Measurements from ENCODE around the gene PNPO. TPM values are rescaled to one million over a fixed set of nuclear protein-coding genes. Genes with fewer than 3 reads are reported as not detected.
"Not testable (repeated sequence)": the region's sequence is repeated elsewhere in the genome, so short reads cannot be mapped to it uniquely, and the experiment has no call there.

PNPO gene
- total RNA-seq, 1 donor from 2014 or later = 37.0 TPM

DNA sequence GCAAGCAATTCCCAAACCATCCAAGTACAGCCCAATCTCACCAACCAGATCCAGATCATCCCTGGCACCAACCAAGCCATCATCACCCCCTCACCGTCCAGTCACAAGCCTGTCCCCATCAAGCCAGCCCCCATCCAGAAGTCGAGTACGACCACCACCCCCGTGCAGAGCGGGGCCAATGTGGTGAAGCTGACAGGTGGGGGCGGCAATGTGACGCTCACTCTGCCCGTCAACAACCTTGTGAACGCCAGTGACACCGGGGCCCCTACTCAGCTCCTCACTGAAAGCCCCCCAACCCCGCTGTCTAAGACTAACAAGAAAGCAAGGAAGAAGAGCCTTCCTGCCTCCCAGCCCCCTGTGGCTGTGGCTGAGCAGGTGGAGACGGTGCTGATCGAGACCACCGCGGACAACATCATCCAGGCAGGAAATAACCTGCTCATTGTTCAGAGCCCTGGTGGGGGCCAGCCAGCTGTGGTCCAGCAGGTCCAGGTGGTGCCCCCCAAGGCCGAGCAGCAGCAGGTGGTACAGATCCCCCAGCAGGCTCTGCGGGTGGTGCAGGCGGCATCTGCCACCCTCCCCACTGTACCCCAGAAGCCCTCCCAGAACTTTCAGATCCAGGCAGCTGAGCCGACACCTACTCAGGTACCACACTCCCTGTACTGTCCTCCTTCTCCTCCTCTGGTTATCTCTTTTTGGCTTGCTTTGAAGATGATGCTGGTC, 24.7 kb upstream of the PNPO start:
- intact Hi-C loops (cut with micrococcal nuclease) = no loop called here

DNA sequence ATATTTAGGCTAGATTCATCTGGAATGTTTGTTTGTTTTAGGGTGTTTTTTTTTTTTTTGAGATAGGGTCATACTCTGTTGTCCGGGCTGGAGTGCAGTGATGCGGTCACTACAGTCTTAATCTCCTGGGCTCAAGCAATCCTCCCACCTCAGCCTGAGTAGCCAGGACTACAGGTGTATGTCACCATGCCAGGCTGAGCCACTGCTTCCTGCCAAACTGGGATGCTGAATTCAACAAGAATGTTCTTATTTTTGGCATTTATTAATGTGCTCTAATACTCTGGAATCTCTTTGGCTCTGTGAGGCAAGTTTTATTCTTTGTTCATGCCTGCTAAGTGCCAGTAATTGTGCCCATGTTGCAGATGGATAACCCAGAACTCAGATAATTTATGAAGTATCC, 23.8 kb upstream of the PNPO start:
- intact Hi-C loops (cut with micrococcal nuclease) = no loop called here

DNA sequence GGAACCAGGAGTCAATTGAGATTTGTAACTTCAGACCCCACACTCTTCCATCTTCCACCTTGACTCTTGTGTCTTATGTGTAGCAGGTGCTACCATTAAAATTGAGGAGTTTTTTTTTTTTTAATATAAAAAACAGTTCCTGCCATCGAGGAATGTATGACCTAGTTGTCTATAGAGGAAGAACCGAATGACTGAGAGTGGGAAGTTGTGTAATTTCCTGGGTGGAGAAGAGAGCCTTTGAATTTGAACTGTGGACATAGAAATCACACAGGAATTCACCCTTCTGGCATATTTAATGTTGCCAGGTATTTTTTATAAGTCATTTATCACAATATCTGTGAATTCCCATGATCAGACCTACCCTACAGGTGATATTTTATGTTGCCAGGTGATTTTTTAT, 23.4 kb upstream of the PNPO start:
- intact Hi-C loops (cut with micrococcal nuclease) = no loop called here

DNA sequence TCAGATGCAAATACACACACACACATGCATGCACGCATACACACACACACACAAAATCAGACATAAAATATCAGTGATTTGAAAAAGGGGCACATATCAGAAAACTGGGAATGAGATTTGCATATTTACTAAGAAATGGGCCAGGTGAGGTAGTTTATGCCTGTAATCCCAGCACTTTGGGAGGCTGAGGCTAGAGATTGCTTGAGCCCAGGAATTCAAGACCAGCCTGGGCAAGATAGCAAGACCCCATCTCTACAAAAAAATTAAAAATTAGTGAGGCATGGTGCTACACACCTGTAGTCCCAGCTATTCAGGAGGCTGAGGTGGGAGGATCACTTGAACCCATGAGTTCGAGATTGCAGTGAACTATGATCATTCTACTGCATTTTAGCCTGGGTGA, 22.4 kb upstream of the PNPO start:
- intact Hi-C loops (cut with micrococcal nuclease) = no loop called here

DNA sequence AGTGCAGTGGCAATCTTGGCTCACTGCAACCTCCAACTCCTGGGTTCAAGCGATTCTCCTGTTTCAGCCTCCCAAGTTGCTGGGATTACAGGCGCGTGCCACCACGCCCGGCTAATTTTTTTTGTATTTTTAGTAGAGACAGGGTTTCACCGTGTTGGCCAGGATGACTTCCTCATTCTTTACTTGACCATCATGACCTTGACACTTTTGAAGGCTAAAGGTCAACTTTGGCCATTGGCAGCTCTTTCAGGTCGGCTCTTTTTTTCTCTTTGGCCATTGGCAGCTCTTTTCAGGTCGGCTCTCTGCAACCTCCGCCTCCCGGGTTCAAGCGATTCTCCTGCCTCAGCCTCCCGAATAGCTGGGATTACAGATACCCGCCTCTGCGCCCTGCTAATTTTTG, 21.5 kb upstream of the PNPO start:
- intact Hi-C loops (cut with micrococcal nuclease) = not testable (repeated sequence)

DNA sequence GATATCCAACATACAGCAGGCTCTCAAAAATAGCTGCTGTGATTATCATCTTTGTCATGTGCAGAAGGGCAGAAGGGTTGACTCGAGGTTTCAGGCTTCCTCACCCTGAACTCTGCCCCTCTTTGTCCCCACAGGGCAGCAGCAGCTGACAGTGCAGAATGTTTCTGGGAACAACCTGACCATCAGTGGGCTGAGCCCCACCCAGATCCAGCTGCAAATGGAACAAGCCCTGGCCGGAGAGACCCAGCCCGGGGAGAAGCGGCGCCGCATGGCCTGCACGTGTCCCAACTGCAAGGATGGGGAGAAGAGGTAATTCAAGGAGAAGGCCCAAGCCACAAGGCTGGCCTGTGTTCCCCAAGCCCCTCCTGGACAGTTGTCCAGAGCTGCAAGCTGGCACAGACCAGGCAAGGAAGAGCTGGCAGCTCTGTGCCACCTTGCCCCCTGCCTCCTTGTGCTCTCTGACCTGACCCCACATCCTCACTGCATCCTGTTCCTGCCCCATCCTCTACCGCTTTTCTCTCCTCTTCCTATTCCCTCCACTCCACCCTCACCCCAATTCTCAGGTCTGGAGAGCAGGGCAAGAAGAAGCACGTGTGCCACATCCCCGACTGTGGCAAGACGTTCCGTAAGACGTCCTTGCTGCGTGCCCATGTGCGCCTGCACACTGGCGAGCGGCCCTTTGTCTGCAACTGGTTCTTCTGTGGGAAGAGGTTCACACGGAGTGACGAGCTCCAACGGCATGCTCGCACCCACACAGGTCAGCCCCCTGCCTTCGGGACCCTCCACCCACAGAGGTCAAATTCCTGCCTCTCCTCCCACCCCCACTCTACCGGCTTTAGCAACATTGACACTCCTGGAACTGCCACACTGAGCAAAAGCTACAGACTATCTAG, 16.3 kb upstream of the PNPO start:
- intact Hi-C loops (cut with micrococcal nuclease) = no loop called here

DNA sequence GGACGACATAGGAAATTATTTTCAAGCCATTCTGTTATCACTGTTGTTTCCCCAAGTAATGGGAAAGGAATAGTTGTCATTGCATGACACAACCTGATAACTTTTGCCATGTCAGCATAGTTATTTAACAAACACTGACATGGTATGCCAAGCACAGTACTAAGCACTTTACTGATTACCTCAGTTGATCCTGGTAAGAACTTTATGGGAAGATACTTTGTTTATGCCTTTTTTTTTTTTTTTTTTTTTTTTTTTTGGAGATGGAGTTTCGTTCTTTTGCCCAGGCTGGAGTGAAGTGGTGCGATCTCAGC, 15.7 kb upstream of the PNPO start:
- intact Hi-C loops (cut with micrococcal nuclease) = no loop called here

DNA sequence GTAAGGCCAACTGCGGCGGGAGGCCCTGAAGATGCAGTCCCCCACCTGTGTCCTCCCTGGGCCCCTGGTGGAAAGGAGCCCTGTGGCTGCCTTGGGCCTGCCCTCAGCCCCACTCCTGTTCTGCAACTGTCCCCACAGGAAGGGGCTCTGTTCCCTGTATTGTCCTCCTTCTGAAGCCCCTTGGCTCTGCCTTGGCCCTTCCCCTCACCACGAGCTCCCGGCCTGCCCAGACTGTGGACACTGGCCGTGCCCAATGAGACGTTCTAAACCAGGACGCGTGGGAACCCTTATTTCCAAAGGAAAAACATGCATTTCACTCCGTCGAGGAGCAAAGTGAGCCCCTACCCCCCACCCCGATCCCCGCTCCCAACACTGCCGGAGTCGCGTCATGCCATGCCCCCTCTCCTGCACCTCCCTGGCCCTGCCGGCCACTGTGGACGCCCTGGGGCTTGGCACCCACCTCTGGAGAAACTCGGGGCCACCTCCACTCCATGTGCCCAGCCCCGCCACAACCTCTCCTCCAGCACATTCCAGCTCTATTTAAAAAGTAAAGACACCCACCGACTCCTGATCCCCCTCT, 13.5 kb upstream of the PNPO start:
- intact Hi-C loops (cut with micrococcal nuclease) = no loop called here

DNA sequence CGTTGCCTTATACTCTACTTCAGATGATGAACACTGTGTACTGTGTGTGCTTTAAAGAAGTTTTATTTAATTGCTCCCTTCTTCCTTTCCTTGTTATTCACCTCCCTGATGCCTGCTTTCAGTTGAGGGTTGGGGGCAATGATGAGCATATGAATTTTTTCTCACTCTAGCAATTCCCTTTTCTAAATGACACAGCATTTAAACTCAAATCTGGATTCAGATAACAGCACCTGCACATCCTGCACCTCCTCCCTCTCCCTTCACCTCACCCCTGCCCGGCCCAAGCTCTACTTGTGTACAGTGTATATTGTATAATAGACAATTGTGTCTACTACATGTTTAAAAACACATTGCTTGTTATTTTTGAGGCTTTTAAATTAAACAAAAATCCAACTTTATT, 13.0 kb upstream of the PNPO start:
- intact Hi-C loops (cut with micrococcal nuclease) = no loop called here

DNA sequence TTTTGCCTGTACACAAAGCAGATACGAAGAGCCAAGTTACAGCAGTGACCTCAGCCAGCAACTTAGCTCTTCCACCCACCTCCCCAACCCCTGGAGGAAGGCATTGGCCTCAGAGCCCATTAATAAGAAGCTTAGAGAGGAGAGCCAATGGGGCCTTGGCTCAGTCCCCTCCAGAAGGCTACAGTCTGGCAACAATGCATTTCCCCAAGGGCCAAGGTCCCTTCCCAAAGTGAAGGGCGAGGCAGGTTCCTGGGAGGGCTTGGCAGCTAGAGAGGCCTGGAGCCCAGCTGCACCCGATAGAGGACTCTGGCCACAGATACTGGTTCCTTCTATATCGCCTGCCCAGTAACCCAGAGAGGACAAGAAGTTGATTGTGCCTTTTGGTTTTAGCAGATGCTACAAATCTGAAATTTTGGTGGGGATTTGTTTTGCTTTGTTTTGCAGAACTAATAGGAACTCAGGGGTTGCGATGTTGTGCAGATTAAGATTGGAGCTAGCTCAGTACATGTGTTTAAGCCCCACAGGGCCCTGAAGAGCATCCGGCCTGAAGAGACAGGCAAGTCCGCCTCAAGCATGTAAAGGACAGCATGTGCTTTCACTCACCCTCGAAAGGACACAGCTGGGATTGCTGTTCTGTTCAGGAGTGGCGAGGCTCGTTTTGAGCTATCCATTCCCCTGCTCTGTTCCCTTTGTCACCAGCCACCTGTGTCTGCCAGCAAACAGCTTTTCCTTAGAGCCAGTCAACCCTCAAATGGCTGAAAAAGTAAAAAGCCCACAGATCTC, 12.0 kb upstream of the PNPO start:
- intact Hi-C loops (cut with micrococcal nuclease) = no loop called here

DNA sequence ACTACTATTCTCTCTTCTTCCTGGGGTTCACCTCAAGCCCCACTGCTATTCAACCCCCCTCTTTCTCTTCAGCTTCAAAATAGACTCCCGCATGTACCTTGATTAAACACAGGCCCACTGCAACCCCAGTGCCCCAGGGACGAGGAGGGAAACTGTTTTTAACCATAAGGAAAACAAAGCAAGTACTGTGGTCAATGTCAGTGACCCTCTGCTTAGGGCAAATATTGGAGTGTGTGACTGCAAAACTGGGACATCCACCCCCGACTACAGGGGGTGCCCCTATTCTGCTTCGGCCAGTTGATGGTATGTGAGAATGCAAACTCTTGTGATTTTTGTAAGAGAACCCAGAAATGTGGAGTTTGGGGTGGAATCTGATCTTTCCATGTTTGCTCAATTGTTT, 9.5 kb upstream of the PNPO start:
- intact Hi-C loops (cut with micrococcal nuclease) = no loop called here

DNA sequence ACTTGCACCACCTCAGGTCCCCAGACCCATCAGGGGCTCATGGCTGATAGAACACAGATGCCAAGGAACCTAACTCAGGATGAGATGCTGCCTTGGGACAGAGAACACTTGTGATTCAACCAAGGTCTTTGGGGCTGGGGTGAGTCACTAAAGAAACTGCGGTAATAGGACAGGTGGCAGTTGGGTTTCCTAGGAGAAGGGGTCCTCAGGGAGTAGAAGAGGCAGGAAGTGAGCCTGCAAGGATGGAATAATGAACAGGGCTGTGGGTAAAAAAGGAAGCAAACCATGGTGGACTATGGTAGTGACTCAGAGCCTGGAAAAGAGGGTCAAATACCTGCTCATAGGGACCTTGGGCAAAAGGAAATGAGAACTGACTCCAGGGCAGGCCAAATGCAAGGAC, 6.5 kb upstream of the PNPO start:
- intact Hi-C loops (cut with micrococcal nuclease) = no loop called here

DNA sequence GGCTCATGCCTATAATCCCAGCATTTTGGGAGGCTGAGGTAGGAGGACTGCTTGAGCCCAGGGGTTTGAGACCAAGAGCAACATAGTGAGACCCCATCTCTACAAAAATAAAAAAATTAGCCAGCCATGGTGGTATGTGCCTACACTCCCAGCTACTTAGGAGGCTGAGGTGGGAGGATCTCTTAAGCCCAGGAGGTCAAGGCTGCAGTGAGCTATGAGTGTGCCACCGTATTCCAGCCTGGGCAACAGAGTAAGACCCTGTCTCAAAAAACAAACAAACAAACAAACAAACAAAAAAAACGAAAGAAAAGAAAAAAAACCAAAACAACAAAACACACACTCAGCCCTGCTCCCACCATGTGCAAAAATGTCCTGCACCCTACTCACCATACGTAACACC, 5.9 kb upstream of the PNPO start:
- intact Hi-C loops (cut with micrococcal nuclease) = not testable (repeated sequence)

DNA sequence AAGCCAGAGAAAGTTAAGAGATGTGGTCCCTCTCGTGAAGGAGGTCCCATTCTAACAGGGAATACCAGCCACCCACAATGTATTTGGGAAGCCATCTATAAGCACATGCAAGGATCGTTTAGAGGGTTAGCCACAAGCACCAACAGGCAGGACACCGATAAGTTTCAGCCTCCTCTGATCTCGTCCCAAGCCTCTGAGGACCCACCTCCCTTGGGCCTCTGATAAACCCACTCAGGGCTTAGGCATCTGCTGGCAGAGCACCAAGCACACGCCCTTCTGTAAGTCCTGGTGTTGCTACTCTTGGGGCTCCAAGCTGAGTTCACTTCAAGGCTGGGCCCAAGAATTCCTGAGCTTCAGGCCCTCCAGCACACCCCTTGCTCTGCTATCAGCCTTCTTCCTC, 5.4 kb upstream of the PNPO start:
- intact Hi-C loops (cut with micrococcal nuclease) = no loop called here

DNA sequence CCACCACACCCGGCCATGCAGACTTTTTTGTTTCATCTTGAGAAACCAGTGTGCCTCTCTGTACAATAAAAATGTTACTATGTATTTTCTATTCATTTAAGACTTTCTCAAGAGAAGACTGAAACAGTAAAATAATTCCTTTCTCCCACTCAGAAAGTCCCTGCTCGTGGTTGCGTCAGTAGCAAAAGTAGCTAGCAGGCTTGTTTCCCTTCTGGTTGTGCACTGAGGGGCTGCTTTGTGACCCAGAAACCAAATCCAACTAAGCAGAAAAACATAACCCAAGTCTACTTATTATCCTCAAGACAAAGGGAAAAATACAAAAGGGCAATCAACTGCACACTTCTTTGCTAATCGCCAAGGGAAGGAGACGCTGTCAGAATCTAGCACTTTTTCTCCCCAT, 3.4 kb upstream of the PNPO start:
- intact Hi-C loops (cut with micrococcal nuclease) = no loop called here

DNA sequence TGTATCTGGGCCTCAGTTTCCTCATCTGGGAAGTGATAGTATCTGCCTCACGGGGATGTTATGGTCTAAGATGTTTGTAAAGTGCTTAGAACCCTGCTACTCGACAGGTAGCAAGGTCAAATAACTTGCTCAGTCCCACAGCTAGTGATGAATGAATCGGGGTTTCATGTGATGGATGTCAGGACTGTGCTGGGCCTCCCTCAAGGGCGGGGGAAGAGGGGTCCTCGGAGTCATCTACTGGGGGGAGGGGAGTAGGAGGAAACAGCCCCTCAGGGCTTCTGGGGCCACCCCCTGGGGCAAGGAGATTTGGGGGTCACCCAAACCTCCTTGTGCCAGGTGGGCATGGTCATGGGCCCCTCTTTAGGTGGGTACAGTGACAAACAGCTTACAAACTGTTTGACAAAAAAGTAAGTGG, 732 bp downstream of the PNPO start:
- intact Hi-C loops (cut with micrococcal nuclease) = loop anchor here (10.0 kb wide), 1 partner anchor 903 kb away; no protein-coding TSS in a partner anchor

DNA sequence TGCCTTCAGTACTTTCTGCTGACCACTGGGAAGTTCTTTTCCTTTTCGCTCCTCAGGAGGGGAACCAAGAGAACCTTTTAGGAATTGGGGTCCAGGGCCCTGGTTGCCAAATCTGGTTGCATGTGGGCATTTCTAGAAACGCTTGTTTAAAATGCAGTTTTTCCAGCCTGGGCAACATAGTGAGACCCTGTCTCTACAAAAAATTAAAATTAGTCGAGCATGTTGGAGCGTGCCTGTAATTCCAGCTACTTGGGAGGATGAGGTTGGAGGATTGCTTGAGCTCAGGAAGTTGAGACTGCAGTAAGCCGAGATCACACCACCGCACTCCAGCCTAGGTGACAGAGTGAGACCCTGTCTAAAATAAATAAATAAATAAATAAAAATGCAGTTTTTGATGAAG, 1.2 kb downstream of the PNPO start:
- intact Hi-C loops (cut with micrococcal nuclease) = loop anchor here (10.0 kb wide), 1 partner anchor 902 kb away; no protein-coding TSS in a partner anchor

DNA sequence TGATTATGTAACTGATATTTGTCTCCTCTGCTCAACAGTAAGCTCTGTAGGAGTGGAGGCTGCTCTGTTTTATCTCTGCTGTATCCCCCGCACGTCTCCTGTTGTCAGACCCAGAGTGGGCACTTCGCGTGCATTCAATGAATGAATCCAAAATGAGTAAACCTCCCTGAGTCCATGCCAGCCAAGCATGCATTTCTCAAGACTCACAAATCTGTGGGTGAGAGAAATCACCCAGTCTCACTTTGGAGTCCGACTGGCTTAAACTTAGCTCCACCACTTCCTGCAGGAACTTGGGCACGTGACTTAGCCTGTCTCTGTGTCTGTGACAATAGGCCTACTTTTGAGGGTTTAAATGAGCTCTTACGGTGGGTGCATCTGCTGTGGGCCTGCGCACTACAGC, 3.7 kb downstream of the PNPO start:
- intact Hi-C loops (cut with micrococcal nuclease) = loop anchor here (5.0 to 10.0 kb wide), 2 partner anchors 162 to 900 kb away; partner anchors contain the start of gene SNX11

DNA sequence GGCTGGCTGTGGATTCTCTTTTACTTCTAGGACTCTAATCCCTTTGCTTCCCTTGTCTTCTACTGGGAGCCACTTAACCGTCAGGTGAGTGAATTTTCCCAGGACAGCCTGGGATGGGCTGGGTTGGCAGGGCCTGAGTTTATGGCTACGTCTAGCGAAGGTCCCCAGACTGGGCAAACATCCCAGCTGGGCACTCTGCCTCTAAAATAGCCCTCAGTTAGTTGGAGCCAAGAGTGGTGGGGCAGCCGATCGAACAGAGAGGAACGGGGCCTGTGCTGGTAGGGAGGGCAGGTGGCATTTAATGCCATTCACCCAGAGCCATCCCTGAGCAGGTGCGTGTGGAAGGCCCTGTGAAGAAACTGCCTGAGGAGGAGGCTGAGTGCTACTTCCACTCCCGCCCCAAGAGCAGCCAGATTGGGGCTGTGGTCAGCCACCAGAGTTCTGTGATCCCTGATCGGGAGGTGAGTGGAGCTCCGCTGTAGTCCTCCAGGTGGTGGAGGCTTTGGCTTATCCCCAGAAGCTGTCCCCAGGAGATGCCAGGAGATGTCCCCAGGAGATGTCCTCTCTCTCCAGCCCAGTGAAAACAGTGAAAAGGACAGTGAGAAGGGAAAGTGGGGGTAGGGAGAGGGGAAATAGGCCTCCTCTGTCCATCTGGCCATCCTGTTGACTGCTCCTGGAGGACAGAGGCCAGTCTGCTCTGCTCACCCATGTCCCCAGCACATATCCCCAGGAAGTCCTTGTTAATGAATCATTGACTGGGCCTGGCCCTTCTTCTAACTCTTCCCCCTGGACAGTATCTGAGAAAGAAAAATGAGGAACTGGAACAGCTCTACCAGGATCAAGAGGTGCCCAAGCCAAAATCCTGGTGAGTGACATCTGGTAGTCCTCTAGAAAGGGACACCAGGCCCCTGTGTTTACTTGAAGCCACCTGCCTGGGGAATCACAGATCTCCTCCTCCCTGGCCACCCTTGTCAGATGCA, 4.4 kb downstream of the PNPO start:
- intact Hi-C loops (cut with micrococcal nuclease) = loop anchor here (5.0 to 10.0 kb wide), 2 partner anchors 161 to 899 kb away; partner anchors contain the start of gene SNX11

DNA sequence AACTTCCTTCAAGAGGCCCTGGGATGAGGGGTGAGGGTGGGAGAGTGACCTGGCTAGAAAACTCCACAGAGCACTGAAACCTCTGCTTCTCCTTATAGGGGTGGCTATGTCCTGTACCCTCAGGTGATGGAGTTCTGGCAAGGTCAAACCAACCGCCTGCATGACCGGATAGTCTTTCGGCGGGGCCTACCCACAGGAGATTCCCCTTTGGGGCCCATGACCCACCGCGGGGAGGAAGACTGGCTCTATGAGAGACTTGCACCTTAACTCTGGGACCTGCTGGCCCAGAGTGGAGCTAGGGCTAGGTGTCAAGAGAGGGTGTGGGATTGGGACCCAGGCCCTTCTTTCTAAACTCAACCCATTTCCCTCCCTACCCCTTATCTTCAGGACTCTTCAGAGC, 5.1 kb downstream of the PNPO start:
- intact Hi-C loops (cut with micrococcal nuclease) = loop anchor here (5.0 to 10.0 kb wide), 2 partner anchors 161 to 898 kb away; partner anchors contain the start of gene SNX11

Data from T-helper 1 cell treated with Interleukin-12 subunit alpha and Interleukin-12 subunit beta and Interleukin-4 antibody, amounts not matched to agents 30 ng/mL and 1 ng/mL, for 36 hours (primary cell).